Measurements from ENCODE around the gene NR1D1.

Gene NR1D1

GRCh38 chr17:40115101-40115436 is 14.7 kb upstream of the NR1D1 start:
- TF ChIP-seq POU6F1 (CRISPR knock-in tag; IDR thresholded peaks at IDR 0.05; ENCODE audit: borderline replicate concordance, low read depth) (no peak), GLIS3 (CRISPR knock-in tag; IDR thresholded peaks at IDR 0.05) (no peak), ZFP3 (CRISPR knock-in tag; IDR thresholded peaks at IDR 0.05) (no peak), PPARA (CRISPR knock-in tag; IDR thresholded peaks at IDR 0.05; ENCODE audit: borderline replicate concordance) (no peak), ISL1 (CRISPR knock-in tag; IDR thresholded peaks at IDR 0.05) (no peak), TOX (CRISPR knock-in tag; IDR thresholded peaks at IDR 0.05; ENCODE audit: borderline replicate concordance) (no peak), ZNF8 (CRISPR knock-in tag; IDR thresholded peaks at IDR 0.05) (no peak)
- no peak for ATAC-seq

- ATAC-seq, result no peak
- TF ChIP-seq TOX (CRISPR knock-in tag; IDR thresholded peaks at IDR 0.05; ENCODE audit: borderline replicate concordance) (no peak), TCF4 (CRISPR knock-in tag; IDR thresholded peaks at IDR 0.05; ENCODE audit: borderline replicate concordance) (no peak), CSRNP3 (CRISPR knock-in tag; IDR thresholded peaks at IDR 0.05) (no peak), ISL1 (CRISPR knock-in tag; IDR thresholded peaks at IDR 0.05) (no peak), ZFP30 (CRISPR knock-in tag; IDR thresholded peaks at IDR 0.05) (no peak), ZNF565 (CRISPR knock-in tag; conservative IDR thresholded peaks at IDR 0.05; ENCODE audit: low read depth) (no peak), ZC3H10 (CRISPR knock-in tag; IDR thresholded peaks at IDR 0.05) (no peak), CSDC2 (CRISPR knock-in tag; IDR thresholded peaks at IDR 0.05) (no peak), ZFP3 (CRISPR knock-in tag; IDR thresholded peaks at IDR 0.05) (no peak), ESRRG (CRISPR knock-in tag; IDR thresholded peaks at IDR 0.05) (no peak), ZNF8 (CRISPR knock-in tag; IDR thresholded peaks at IDR 0.05) (no peak), POU6F1 (CRISPR knock-in tag; IDR thresholded peaks at IDR 0.05; ENCODE audit: borderline replicate concordance, low read depth) (no peak), BACH2 (CRISPR knock-in tag; IDR thresholded peaks at IDR 0.05; ENCODE audit: borderline replicate concordance) (no peak), SNAI2 (CRISPR knock-in tag; IDR thresholded peaks at IDR 0.05) (no peak), CREB5 (CRISPR knock-in tag; IDR thresholded peaks at IDR 0.05; ENCODE audit: low read depth) (no peak), TSHZ2 (CRISPR knock-in tag; IDR thresholded peaks at IDR 0.05) (no peak), OSR1 (CRISPR knock-in tag; IDR thresholded peaks at IDR 0.05) (no peak), ZNF70 (CRISPR knock-in tag; IDR thresholded peaks at IDR 0.05) (no peak), RARB (CRISPR knock-in tag; IDR thresholded peaks at IDR 0.05) (no peak), ARNTL (CRISPR knock-in tag; IDR thresholded peaks at IDR 0.05; ENCODE audit: borderline replicate concordance, low read depth) (no peak)
Observed at GRCh38 chr17:40113907-40114245, 13.5 kb upstream of the NR1D1 start.

GRCh38 chr17:40113110-40113906 is 12.9 kb upstream of the NR1D1 start:
- TF ChIP-seq CSRNP3 (CRISPR knock-in tag; IDR thresholded peaks at IDR 0.05) (no peak), TSHZ2 (CRISPR knock-in tag; IDR thresholded peaks at IDR 0.05) (peak; percentile 28; the same call in 1 of the 2 replicates)
- peak; percentile 76 for ATAC-seq
